Vagina (tissue), 2 donors: Measurements from ENCODE around the gene ROR1. TPM values are rescaled to one million over a fixed set of nuclear protein-coding genes. Genes with fewer than 3 reads are reported as not detected.

Source experiments
- DNase-seq, 2 donors: peaks; one replicate each; pipeline ENCODE4 v3.0.0-alpha.2; 2017; ENCODE audit errors: extremely low spot score in 2 of 2
- H3K27ac ChIP-seq: fragments of 200-600 bp; sonication (generic); one replicate; pipeline ENCODE4 v1.5.1; 2019
- H3K27me3 ChIP-seq: fragments of 200-600 bp; sonication (generic); one replicate; pipeline ENCODE4 v1.5.1; 2019
- H3K36me3 ChIP-seq, 2 donors: fragments of 200-600 bp; sonication (generic); one replicate each; pipeline ENCODE4 v1.5.1; 2017 to 2019
- H3K4me1 ChIP-seq: fragments of 200-600 bp; sonication (generic); one replicate; pipeline ENCODE4 v1.5.1; 2019
- H3K4me3 ChIP-seq, 2 donors: fragments of 200-600 bp; sonication (generic); 1 replicate in 1 of 2; 2 replicates in 1 of 2; pipeline ENCODE4 v1.5.1; 2016 to 2019
- H3K9me3 ChIP-seq: fragments of 200-600 bp; sonication (generic); one replicate; pipeline ENCODE4 v1.5.1; 2019
- CTCF ChIP-seq, 3 experiments: fragments of 450-650 bp in 2 of 3; fragments of 200-600 bp in 1 of 3; sonication (generic) in 1 of 3; IDR thresholded peaks; one replicate each; pipeline ENCODE4 v1.5.1; 2017 to 2019; ENCODE audit warnings: antibody characterized with exemption in 3 of 3, mild to moderate bottlenecking in 2 of 3, moderate library complexity in 2 of 3
- POLR2A ChIP-seq, 2 donors: fragments of 450-650 bp; IDR thresholded peaks; one replicate each; pipeline ENCODE4 v1.6.1; 2017; ENCODE audit warnings: antibody characterized with exemption in 2 of 2, mild to moderate bottlenecking in 2 of 2, moderate library complexity in 2 of 2
- POLR2AphosphoS5 ChIP-seq, 2 donors: sonication (generic); formaldehyde crosslinking; IDR thresholded peaks; one replicate each; pipeline ENCODE4 v1.9.0; 2017; ENCODE audit warnings: antibody characterized with exemption in 2 of 2, mild to moderate bottlenecking in 2 of 2, low read depth in 1 of 2; ENCODE audit not compliant: insufficient read depth in 1 of 2
- intact Hi-C: fragments of 100-400 bp; cut with DNase I; formaldehyde crosslinking; loops from one replicate; pipeline ENCODE4 v1.15.1; 2023
- total RNA-seq: library from RNA; depleted of rRNA; stranded (reverse); fragments of >200 nt; gene quantifications from one replicate; pipeline ENCODE4 v1.2.3, GENCODE V29; 2016

ROR1 gene
- total RNA-seq, 1 donor from 2014 or later, result 11.0 TPM

- no peaks in the 10 kb centered on the region for H3K36me3 ChIP-seq
- H3K27ac ChIP-seq, result no peak overlapping the region
- H3K9me3 ChIP-seq, result no peaks in the 10 kb centered on the region
- no peaks in the 10 kb centered on the region for H3K4me1 ChIP-seq
- intact Hi-C loops, result no loop called here
- H3K4me3 ChIP-seq, result no peak overlapping the region
- no peak for DNase-seq
- H3K27me3 ChIP-seq, result no peaks in the 10 kb centered on the region
- no peak for TF ChIP-seq POLR2AphosphoS5 (IDR thresholded peaks at IDR 0.05; ENCODE audit: insufficient read depth in 1 of 2, low read depth in 1 of 2)
- TF ChIP-seq POLR2A (IDR thresholded peaks at IDR 0.05), result no peak
- TF ChIP-seq CTCF (IDR thresholded peaks at IDR 0.05), result no peak
These were observed 16.2 kb downstream of the ROR1 start for GRCh38 chr1:63789856-63790605.

- no peaks in the 10 kb centered on the region for H3K9me3 ChIP-seq
- H3K27ac ChIP-seq, result no peak overlapping the region
- H3K27me3 ChIP-seq, result no peaks in the 10 kb centered on the region
- intact Hi-C loops, result no loop called here
- H3K4me1 ChIP-seq, result no peaks in the 10 kb centered on the region
- H3K36me3 ChIP-seq, result no peaks in the 10 kb centered on the region
- DNase-seq, result no peak
- TF ChIP-seq CTCF (IDR thresholded peaks at IDR 0.05) (no peak), POLR2A (IDR thresholded peaks at IDR 0.05) (no peak), POLR2AphosphoS5 (IDR thresholded peaks at IDR 0.05; ENCODE audit: insufficient read depth in 1 of 2, low read depth in 1 of 2) (no peak)
- H3K4me3 ChIP-seq, result no peak overlapping the region
These were observed 17.2 kb downstream of the ROR1 start for GRCh38 chr1:63790989-63791388.

DNA sequence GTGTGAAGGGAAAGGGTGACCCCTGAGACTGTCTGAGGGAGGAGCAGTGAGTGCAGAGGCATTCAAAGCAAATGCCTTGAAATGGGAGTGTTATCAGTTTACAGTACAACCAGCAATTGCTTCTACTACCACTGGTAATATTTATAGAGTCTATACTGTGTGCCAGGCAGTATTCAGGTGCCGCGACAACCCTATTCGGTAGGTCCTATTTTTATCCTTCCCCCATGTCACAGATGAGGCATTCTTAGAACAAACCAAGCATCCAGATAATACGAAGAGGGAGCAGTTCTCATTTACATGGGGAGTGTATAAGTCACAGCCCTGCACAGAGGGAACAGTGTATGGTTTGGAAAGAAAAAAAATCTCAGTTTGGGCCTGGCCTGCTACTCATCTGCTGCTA is 18.3 kb downstream of the ROR1 start:
- no peaks in the 10 kb centered on the region for H3K36me3 ChIP-seq
- TF ChIP-seq POLR2AphosphoS5 (IDR thresholded peaks at IDR 0.05; ENCODE audit: insufficient read depth in 1 of 2, low read depth in 1 of 2) (no peak), POLR2A (IDR thresholded peaks at IDR 0.05) (no peak), CTCF (IDR thresholded peaks at IDR 0.05) (no peak)
- intact Hi-C loops, result no loop called here
- no peaks in the 10 kb centered on the region for H3K27me3 ChIP-seq
- no peaks in the 10 kb centered on the region for H3K4me1 ChIP-seq
- H3K4me3 ChIP-seq, result no peak overlapping the region
- no peak for DNase-seq
- no peak overlapping the region for H3K27ac ChIP-seq
- no peaks in the 10 kb centered on the region for H3K9me3 ChIP-seq

GRCh38 chr1:63793741-63794240 is 20.0 kb downstream of the ROR1 start:
- TF ChIP-seq POLR2A (IDR thresholded peaks at IDR 0.05), result no peak
- no peak for TF ChIP-seq CTCF (IDR thresholded peaks at IDR 0.05)
- no peak for TF ChIP-seq POLR2AphosphoS5 (IDR thresholded peaks at IDR 0.05; ENCODE audit: insufficient read depth in 1 of 2, low read depth in 1 of 2)
- Histone ChIP-seq H3K4me1 (no peaks in the 10 kb centered on the region), H3K4me3 (no peak overlapping the region), H3K27ac (no peak overlapping the region), H3K27me3 (no peaks in the 10 kb centered on the region), H3K9me3 (no peaks in the 10 kb centered on the region), H3K36me3 (no peaks in the 10 kb centered on the region)
- intact Hi-C loops, result no loop called here
- DNase-seq, result no peak

DNA sequence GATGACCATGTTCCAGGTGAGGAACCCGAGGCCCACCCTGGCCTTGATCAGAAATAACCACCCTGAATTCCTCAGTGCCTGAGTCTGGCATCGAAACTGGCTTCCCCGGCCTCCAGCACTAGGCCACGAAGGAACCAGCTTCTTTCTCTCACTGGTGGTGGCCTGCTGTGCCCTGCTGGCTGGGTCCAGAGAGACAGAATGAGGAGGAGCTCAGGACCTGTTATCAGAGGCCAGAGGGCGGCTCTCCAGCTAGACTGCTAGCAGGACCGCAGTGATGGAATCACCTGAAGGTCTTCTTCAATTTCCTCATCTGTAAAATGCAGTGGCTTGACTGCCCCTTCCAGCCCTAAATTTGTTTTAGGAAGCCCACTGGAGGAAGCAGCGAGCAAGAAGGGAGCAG is 20.5 kb downstream of the ROR1 start:
- TF ChIP-seq CTCF (IDR thresholded peaks at IDR 0.05) (no peak), POLR2AphosphoS5 (IDR thresholded peaks at IDR 0.05; ENCODE audit: insufficient read depth in 1 of 2, low read depth in 1 of 2) (no peak), POLR2A (IDR thresholded peaks at IDR 0.05) (no peak)
- no peaks in the 10 kb centered on the region for H3K27me3 ChIP-seq
- no peaks in the 10 kb centered on the region for H3K4me1 ChIP-seq
- DNase-seq, result no peak
- intact Hi-C loops, result no loop called here
- no peak overlapping the region for H3K4me3 ChIP-seq
- no peak overlapping the region for H3K27ac ChIP-seq
- no peaks in the 10 kb centered on the region for H3K36me3 ChIP-seq
- no peaks in the 10 kb centered on the region for H3K9me3 ChIP-seq
